ENCODE measurements around the gene IPO11. TPM values are rescaled to one million over a fixed set of nuclear protein-coding genes. Genes with fewer than 3 reads are reported as not detected.

IPO11 gene
- total and polyA plus RNA-seq, 7 donors: 9.1 to 25.4 (median 21.4) TPM

GRCh38 chr5:62465985-62466925, 53.7 kb downstream of the IPO11 start:
- intact Hi-C loops (cut with DNase I): loop anchor here in 1 of 2 donors (10.0 kb wide), 1 partner anchor 309 kb away; no protein-coding TSS in a partner anchor
- no peak overlapping the region for H3K4me3 ChIP-seq
- TF ChIP-seq, protein P1, sequence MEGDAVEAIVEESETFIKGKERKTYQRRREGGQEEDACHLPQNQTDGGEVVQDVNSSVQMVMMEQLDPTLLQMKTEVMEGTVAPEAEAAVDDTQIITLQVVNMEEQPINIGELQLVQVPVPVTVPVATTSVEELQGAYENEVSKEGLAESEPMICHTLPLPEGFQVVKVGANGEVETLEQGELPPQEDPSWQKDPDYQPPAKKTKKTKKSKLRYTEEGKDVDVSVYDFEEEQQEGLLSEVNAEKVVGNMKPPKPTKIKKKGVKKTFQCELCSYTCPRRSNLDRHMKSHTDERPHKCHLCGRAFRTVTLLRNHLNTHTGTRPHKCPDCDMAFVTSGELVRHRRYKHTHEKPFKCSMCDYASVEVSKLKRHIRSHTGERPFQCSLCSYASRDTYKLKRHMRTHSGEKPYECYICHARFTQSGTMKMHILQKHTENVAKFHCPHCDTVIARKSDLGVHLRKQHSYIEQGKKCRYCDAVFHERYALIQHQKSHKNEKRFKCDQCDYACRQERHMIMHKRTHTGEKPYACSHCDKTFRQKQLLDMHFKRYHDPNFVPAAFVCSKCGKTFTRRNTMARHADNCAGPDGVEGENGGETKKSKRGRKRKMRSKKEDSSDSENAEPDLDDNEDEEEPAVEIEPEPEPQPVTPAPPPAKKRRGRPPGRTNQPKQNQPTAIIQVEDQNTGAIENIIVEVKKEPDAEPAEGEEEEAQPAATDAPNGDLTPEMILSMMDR (IDR thresholded peaks at IDR 0.05): no peak
- WGBS, 3 donors: 76 to 83% (median 77%) methylated on average over 6 of the region's 6 CpGs
- no peak overlapping the region for H3K27ac ChIP-seq
- no peaks in the 10 kb centered on the region for H3K27me3 ChIP-seq (ENCODE audit: insufficient read depth in 3 of 3, low read length in 2 of 3)
- H3K4me1 ChIP-seq: peaks cover 12% of the 10 kb centered on the region
- DNase-seq: no peak
- H3K36me3 ChIP-seq (ENCODE audit: insufficient read depth in 1 of 2, low read depth in 1 of 2): peaks cover 0 to 38% of the 10 kb centered on the region in 2 donors
- ATAC-seq: no peak
- H3K9me3 ChIP-seq: no peaks in the 10 kb centered on the region

DNA sequence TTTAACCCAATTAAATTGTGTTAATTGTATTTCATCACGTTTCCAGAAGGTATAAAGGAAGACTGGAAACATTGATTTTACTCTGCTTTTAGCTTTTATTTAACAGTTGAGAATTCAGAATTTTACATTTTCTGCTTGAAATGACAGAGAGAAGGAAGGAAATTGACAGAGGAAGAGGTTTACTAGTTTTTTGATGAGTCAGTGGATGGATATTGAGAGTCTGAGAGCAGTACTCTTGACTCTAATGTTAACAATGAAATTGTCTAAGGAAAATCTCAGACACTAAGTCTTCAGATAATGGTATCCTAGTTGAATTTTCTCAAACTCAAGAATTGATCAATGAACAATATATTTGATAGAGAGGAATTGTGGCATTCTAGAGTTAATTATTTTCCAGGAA, 60.6 kb downstream of the IPO11 start:
- intact Hi-C loops (cut with DNase I): no loop called here
- 83 to 88% (median 83%) methylated on average over 1 of the region's 1 CpG for WGBS, 3 donors
- H3K9me3 ChIP-seq: no peaks in the 10 kb centered on the region
- DNase-seq (no peak), ATAC-seq (no peak)
- H3K36me3 ChIP-seq (ENCODE audit: insufficient read depth in 1 of 2, low read depth in 1 of 2): peaks cover 0 to 45% of the 10 kb centered on the region in 2 donors
- no peak overlapping the region for H3K27ac ChIP-seq
- no peaks in the 10 kb centered on the region for H3K27me3 ChIP-seq (ENCODE audit: insufficient read depth in 3 of 3, low read length in 2 of 3)
- no peaks in the 10 kb centered on the region for H3K4me1 ChIP-seq
- TF ChIP-seq, protein P1 (IDR thresholded peaks at IDR 0.05): no peak
- no peak overlapping the region for H3K4me3 ChIP-seq

GRCh38 chr5:62475072-62475471, 62.5 kb downstream of the IPO11 start:
- no peak for ATAC-seq
- intact Hi-C loops (cut with DNase I): no loop called here
- Histone ChIP-seq H3K27ac (no peak overlapping the region), H3K27me3 (ENCODE audit: insufficient read depth in 3 of 3, low read length in 2 of 3) (no peaks in the 10 kb centered on the region), H3K9me3 (no peaks in the 10 kb centered on the region), H3K4me3 (no peak overlapping the region), H3K36me3 (ENCODE audit: insufficient read depth in 1 of 2, low read depth in 1 of 2) (peaks cover 3 to 35% of the 10 kb centered on the region in 2 donors), H3K4me1 (no peaks in the 10 kb centered on the region)
- TF ChIP-seq, protein P1 (IDR thresholded peaks at IDR 0.05): no peak
- peak; percentile 15 to 23 for DNase-seq
- WGBS, 3 donors: 86 to 91% (median 89%) methylated on average over 9 of the region's 9 CpGs

DNA sequence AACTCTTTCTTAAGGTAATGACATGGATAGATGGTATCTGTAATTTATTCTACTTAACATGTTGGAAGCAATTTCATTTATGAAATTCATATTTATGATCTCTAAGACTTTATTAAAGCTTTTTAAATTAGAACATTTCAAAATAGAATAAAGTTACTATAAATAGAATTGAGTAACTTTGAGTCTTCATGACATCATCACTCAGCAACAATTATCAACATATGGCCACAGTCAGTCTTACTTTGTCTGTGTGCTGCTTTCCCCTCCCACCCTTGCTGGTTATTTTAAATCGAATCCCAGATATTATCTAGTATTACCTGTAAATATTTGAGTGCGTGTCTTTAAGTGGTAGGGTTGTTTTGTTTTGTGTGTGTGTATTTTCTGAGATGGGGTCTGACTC, 65.2 kb downstream of the IPO11 start:
- no peak for ATAC-seq
- H3K27me3 ChIP-seq (ENCODE audit: insufficient read depth in 3 of 3, low read length in 2 of 3): no peaks in the 10 kb centered on the region
- H3K9me3 ChIP-seq: no peaks in the 10 kb centered on the region
- intact Hi-C loops (cut with DNase I): no loop called here
- no peak overlapping the region for H3K4me3 ChIP-seq
- H3K27ac ChIP-seq: no peak overlapping the region
- H3K36me3 ChIP-seq (ENCODE audit: insufficient read depth in 1 of 2, low read depth in 1 of 2): peaks cover 3 to 31% of the 10 kb centered on the region in 2 donors
- no peaks in the 10 kb centered on the region for H3K4me1 ChIP-seq
- 97 to 98% (median 98%) methylated on average over 2 of the region's 2 CpGs for WGBS, 3 donors
- TF ChIP-seq, protein P1 (IDR thresholded peaks at IDR 0.05): no peak
- DNase-seq: no peak
